GM19351 (cell line): Measurements from ENCODE around the gene NPSR1.
"Not testable (repeated sequence)": the region's sequence is repeated elsewhere in the genome, so short reads cannot be mapped to it uniquely, and the experiment has no call there.

ENCODE experiments used
- ATAC-seq: cut with Tn5 transposase; IDR thresholded peaks from one replicate; pipeline ENCODE4 v1.9.1; 2021; ENCODE audit warnings: mild to moderate bottlenecking, moderate library complexity; ENCODE audit not compliant: unreplicated experiment

Gene NPSR1

DNA sequence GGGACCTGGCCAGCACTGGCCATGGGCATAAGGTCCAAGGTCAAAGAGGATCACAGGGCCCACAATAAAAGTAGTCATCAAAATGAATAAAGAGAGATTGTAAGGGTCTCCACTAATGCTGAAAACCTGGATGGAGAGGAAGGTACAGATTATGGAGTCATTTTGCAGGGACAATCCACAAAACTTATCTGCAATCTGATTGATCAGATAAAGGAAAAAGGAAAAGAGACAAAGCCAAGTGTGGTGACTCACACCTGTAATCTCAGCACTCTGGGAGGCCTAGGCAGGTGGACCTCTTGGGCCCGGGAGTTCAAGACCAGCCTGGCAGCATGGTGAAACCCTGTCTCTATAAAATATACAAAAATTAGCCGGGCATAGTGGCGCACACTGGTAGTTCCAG, 174.0 kb downstream of the NPSR1 start:
- ATAC-seq, result no peak

DNA sequence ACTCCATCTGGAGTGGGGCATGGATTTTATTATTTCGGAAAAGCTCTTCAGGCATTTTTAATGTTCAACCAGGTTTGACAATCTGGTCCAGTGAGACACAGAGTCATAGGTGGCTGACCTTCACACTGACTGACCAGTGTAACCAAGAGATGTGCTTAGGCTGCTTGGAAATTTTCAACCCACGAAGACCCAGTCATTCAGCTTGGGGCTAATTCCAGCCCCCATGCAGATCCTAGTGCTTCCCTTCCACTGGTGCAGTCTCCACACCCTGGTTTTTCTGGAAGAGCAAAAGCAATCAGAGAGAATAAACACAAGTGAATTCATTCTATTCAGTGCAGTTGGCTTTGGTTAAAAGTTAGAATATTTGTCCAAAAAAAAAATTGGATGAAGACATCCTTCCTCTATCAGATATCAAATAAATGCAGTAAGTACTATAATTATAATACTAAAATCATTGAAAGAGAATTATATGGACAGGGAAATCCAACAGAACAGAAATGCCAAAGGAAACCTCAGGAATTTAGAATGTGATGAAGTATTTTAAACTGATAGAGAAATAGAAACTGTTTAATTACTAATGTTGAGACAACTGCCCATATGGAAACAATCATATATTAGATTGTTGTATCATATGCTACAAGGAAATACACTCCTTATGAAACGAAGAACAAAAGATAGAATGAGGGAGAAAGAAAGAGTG, 178.0 kb downstream of the NPSR1 start:
- ATAC-seq, result no peak

DNA sequence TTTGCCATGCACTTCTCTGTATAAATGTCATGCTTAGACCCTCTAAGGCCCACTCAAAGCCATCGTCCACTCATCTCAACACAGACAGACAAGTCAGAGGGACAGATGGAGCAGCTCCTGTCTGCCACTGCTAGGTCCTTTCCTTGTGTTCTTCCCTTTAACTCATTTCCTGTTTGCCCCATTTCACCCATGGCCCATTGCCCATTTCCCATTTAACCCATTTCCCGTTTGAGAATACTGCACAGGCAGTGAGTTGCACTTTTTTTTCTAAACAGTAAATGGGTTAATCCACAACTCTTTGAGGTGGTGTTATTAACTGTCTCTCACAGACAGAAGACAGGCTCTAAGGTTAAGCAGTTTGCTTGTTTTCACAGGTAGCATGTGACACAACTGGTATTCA, 179.3 kb downstream of the NPSR1 start:
- no peak for ATAC-seq

DNA sequence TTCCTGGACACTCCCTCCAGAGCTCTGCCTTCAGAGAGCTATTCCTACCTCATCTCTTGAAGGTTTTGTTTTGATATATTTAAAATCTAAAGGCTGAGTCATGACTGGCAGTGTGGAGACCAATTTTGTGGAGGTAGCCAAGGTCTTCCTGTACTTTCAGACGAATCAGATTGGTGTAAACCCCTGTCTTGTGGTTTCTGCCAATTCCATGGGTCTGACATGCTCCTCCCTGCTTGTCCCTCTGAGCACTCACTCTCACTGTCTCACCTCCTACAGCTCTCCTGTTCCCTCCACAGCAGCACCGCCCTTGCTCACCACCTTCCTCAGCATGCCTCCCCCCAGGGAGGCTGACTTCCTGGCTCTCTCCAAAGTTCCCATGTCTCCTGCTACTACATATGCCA, 179.8 kb downstream of the NPSR1 start:
- ATAC-seq, result no peak

DNA sequence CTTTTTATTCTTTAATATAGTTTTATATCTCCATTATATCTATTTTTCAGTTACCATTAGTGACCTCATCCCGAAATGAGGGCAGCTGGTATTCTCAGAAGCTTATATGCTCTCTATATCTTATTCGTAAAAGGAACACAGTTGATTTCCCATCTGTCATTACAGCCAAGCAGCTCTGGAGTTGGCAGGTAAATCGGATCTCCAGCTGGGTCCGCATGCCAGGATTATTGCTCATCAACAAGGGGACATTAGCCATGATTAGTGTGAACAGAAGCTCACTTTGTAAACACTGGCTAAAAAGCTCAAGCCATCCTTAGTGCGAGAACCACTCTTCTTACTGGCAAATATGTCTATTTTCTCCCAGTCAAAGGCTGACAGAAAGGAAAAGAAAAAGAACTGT, 180.3 kb downstream of the NPSR1 start:
- ATAC-seq, result no peak

DNA sequence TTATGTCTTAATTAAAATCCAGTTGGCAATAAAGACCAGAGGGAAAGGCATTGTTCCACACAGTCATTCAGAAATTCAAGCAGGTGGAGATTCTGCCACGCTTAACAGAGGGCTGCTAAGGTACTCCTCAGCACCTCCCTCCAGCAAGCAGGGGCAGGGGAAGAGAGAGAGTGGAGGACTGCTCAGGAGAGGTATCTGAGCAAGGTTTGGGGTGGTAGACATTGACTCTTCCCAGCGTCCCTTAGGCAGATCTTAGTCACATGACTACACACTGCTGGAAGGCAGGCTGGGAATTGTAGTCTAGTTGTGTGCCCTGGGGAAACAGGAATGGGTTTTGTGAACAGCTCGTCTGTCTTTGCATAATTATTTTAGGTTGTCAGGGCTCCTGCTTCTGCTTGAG, 181.6 kb downstream of the NPSR1 start:
- ATAC-seq, result no peak

DNA sequence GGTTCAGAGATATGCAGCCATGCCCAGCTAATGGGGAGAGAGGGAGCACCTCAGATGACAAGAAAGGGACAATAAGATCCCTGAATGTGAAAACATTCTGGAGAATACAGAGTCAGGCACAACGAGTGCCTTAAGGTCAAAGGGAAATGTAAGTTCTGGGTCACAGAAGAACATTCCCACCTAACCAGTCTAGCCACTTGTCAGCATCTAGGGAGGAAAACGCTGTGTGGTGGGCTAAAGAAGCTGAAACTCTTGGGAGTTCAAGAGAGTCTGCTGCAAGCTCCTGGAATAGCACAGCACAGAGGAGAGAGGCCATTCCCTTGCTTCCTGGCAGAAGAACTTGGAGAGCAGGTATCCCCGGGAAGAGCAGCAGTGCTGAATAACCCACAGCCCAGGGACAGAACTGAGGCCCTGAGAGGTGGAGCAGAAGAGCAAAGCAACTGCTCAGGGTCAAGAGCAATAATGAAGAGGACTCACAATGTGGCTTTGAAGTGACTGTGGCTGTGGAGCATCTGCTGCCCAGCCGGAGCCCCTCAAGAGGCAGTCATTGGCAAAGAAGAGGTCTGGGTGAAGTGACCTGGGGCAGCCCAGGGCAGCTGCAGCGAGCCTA, 182.3 kb downstream of the NPSR1 start:
- ATAC-seq, result no peak

DNA sequence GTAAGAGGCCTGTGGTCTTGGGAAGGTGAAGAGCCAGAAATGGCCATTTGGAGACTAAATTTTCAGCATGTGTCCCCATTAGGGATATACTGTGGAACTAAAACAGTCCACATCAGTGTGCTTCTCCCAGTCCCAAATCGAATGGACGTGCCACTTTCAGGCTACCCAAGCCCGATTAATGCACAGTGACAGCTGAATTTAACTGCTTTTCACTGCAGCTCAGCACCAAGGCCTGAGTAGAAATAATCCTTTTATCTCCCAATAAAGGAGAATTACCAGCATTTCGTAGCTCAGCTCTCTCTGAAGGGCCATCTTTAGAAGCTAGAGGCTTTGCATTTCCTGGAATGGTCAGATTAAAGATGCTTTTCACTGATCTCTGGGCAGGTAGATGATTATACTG, 183.3 kb downstream of the NPSR1 start:
- ATAC-seq, result no peak

DNA sequence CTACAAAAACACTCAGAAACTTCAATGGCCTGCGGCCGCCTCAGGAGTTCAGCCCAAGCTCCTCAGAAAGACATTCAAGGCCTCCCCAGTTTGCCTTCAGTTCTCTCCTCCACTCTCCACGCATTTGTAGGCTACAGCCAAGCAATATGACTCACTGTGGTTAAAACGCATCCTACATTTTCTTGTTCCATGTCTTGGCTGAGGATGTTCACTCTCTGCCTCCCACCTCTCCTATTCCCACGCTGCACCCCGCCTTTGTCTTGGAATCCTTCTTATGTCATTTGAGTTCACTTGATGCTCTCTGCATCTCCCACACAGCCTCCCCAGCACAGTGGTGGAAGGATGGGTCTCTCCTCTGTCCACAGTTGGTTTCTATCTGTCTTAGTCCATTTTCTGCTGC, 184.8 kb downstream of the NPSR1 start:
- no peak for ATAC-seq

DNA sequence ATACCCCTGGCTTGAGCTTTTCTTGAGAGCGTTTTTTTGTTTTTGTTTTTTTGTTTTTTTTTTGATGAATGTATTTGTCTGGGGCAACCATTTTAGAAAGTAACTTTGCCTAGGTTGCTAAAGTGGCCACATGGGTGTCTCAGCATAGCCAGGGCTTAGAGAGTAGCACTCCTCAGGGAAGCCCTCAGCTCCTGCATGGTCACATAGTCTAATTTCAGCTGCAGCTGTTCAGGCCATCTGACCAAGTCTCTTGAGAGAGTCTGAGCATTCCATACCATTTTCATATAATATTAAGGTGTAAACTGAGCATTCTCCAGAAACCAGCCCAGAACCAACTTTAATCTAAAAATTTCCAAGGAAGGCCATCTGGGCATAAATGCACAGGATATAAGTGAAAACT, 186.4 kb downstream of the NPSR1 start:
- no peak for ATAC-seq

DNA sequence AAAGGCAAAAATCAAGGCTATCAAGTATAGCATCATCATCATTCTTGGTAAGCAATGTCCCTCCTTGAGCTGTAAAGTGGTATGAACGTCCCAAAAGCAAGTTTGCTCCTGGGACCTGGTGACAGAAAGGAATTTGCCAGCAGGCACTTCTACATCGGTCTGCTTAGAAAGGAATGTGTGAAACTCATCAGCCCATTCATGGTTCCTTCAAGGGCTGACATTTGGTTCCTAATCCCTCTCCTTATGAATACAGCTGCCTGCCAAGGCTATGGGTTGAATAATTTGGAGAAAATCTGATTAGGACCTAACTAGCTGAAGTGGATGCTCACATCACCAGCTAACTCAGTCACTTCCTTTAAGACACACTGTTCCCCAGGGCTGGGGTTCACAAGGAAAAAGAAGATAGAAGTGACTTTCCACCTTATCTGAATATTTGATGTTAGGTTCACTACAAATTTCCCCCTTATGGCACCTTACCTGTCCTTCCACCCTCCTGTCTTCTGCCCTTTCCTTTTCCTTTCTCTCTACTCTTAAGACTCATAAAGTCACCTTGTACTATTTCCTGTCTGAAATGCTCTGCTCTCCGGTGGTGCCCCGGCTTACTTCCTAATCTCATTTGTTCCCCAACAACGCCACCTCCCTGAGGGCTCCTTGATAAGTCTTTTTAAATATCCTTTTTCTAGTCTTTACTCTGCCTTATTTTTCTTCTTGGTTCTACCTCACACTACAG, 187.1 kb downstream of the NPSR1 start:
- ATAC-seq, result no peak

DNA sequence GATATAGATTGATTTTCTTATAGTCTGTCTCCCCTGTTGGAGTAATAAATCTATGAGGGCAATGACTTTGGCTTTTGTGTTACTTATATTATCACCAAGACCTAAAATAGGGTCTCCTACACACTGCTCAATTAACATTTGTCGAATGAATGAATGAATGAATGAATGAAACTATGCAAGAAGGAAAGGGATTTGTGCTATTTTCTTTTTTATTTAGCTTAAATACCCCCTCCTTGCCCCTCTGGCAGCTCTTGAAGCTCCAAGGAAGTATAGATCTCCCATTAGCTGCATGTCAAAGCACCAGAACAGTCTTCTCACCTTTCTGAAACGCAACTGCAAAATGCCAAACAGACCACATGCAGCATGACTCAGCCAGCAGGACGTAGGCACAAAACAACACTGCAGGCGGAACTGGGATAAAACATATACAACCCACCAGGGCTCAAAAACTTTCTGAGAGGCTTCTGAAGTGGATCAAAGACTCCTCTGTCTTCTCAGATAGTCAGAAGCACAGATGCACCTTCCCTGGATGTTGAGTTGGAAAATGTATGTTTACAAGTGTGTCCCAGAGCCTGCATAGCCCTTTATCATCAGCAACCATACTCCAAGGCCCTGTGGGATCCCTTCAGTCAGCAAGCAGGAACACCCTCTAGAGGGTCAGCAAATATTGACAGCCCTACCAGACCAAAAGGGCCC, 187.8 kb downstream of the NPSR1 start:
- ATAC-seq, result no peak

DNA sequence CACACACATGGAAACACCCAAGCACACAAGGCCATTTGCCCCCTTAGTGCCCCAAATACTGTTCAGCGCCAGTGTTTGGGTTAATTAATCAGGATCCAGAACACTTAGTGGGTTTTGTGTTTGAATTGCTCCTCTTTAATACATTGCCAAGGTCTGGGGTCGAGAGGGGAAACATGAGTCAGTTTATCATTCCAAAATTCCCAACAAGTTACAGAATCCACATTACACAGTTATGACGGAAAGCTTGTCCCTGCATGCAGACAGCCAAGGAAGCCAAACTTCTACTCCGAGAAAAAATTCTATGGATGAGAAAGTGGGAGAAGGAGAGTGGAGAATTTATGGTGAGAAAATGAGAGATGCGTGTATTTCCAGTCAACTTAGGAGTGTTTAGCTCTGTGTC, 189.0 kb downstream of the NPSR1 start:
- ATAC-seq, result no peak

DNA sequence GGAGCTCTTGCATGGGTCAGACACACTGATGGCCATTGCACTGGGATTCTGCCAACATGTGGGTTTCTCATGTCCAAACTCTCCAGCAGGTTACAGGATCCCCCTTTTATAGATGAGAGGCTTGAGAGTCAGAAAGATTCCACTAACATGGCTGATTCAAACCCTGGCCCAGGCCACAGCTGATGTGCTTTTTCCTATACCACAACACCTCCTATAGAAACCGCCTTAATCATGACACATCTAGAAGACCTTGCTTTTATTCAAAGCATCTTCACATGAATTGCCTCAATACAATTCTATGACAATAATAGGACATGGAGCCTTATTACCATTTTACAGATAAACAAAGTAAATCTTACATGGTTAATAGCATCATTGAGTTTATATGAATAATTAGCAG, 190.7 kb downstream of the NPSR1 start:
- no peak for ATAC-seq

DNA sequence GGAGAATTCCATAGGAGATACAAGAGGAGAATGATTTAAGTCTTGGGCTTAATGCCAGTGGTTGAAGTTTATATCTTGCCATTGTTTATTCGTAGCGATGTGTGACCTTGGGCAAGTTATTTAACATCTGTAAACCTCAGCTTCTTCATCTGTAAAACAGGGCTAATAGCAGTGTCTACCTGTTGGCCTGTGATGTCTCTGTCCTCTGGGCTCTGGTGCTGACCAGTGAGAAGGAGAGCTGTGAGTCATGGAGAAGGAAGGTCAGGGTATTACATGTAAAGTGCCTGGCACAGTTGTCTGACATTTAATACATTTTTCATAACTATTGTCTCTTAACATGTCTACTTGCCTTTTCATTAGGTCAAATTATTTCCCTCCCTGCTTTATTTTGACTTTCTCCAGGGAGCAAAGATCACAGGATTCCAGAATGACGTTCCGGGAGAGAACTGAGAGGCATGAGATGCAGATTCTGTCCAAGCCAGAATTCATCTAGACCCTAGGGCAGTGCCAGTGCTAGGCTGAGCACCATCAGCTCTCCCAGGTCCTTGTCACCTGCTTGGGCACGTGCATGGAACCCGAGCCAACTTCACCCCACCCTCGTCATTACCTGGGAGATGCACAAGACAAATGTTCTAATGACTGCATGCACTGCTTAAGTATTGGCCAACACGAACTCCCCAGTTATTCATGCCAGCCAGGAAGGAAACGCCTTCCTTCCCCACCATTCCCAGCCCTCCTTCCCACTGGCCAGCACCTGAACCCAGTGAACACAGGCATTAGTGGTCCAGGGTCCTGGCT, 191.3 kb downstream of the NPSR1 start:
- ATAC-seq, result no peak

DNA sequence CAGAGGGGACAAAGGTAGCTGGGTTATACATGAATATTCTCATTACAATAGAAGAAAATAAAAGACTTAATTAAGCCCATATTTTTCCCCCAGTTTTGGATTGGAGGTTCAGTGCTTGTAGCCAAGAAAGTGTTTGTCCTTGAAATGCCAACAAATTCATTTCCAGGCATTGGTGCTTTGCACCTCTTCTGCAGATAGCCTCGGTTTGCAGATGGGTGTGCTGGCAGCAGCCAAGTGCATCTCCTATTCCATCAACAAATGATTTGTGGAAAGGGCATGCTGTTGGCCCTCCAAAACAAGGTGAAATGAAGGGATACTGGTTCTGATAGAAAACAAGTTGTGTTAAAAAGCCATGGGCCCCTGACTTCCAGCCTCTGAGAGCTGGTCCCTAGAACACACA, 192.0 kb downstream of the NPSR1 start:
- no peak for ATAC-seq

DNA sequence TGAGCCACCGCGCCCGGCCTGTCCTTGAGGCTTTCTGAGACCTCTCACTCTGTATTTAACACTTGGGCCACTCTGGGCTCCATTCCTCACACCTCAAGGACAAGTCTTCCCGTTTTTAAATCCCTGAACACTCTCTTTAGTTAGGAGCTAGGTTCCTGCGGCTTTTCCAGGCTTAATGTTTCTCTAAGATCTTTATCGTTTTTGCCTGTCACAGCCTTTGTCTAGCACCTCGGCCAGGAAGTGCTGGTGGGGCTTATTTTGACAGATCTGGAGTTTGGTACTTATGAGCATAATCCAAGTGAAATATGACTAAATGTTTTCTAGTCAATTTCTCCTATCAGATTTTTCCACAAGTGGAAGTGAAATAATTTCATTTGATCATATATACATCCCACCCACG, 192.7 kb downstream of the NPSR1 start:
- ATAC-seq, result no peak

DNA sequence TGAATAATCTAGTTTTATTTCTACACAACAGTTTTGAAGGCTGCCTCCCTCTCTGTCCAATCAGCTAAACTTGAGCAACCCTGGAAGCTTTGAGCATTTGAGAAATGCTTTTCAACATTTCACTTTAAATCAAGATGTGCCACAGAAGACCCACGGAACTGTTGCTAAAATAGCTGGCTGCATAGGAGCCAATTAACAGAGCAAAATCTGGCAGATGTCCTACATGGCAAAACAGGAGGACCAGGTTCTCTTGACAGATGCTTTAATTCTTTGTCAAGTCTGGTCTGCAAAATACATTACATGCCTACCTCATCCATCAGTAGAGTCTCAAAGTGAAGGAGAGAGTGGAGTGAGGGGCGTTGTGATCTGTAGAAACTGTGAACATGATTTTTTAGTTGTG, 193.4 kb downstream of the NPSR1 start:
- no peak for ATAC-seq

DNA sequence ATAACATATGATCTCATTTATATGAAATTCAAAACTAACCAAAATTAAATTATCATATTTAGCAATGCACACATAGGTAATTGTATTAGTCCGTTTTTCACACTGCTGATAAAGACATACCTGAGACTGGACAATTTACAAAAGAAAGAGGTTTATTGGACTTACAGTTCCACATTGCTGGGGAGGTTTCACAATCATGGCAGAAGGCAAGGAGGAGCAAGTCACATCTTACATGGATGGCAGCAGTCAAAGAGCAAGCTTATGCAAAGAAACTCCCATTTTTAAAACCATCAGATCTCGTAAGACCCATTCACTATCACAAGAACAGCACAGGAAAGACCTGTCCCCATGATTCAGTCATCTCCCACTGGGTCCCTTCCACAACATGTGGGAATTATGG, 200.4 kb downstream of the NPSR1 start:
- ATAC-seq, result not testable (repeated sequence)

DNA sequence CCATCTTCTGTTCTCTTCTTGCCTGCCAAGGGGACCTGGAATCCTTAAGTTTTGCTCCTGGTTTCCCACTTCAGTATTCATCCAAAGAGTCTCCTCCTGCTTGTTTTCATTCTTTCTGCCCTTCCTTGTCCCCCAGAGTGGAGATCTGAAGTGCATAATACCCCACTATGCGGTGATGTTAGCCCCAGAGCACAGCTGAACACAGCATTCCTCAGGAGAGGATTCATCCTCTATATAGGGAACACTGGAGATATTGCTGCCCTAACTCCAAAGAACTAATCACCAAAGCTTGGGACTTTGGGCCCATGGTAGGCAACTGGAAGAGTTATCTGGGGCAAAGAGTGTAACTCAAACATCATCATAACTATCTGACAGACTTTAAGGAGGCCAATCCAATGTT, 201.3 kb downstream of the NPSR1 start:
- ATAC-seq, result not testable (repeated sequence)

DNA sequence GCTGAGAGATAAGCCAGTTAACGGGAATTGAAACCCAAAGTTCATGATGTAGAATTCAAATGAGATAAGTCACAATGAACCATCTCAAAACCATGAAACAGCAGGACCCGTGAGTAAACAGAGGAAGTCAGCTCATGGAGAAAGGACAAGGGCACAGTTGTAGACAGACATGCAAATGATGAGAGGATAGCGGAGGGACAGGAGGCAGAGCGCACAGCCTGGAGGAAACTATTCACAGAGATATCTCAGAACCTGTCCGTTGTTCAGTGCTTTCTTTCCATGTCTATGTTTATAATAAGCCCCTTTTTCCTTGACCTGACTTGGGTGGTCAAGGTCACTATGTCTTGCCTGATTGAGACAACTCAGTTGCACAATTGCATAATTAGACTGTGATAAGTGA, 208.2 kb downstream of the NPSR1 start:
- ATAC-seq, result not testable (repeated sequence)
